Neuron (in vitro differentiated cells): ENCODE measurements around the gene KANK3.
"Not testable (repeated sequence)": the region's sequence is repeated elsewhere in the genome, so short reads cannot be mapped to it uniquely, and the experiment has no call there.

ENCODE experiments used
- H2AFZ ChIP-seq: one replicate; pipeline ENCODE4 v1.6.1; 2013; ENCODE audit warnings: low read depth, mild to moderate bottlenecking, inconsistent platforms, low read length, moderate library complexity
- H3K27me3 ChIP-seq: one replicate; pipeline ENCODE4 v1.6.1; 2013; ENCODE audit warnings: low read length; ENCODE audit not compliant: insufficient read depth
- H3K36me3 ChIP-seq: one replicate; pipeline ENCODE4 v1.6.1; 2013; ENCODE audit warnings: low read length; ENCODE audit not compliant: insufficient read depth
- H3K4me1 ChIP-seq: one replicate; pipeline ENCODE4 v1.6.1; 2013; ENCODE audit warnings: low read length; ENCODE audit not compliant: insufficient read depth
- H3K4me3 ChIP-seq: 2 replicates; pipeline ENCODE4 v1.5.1; 2013; ENCODE audit warnings: mild to moderate bottlenecking, low read length, moderate library complexity
- H3K9me3 ChIP-seq: one replicate; pipeline ENCODE4 v1.6.1; 2013; ENCODE audit warnings: low read length

KANK3 gene

DNA sequence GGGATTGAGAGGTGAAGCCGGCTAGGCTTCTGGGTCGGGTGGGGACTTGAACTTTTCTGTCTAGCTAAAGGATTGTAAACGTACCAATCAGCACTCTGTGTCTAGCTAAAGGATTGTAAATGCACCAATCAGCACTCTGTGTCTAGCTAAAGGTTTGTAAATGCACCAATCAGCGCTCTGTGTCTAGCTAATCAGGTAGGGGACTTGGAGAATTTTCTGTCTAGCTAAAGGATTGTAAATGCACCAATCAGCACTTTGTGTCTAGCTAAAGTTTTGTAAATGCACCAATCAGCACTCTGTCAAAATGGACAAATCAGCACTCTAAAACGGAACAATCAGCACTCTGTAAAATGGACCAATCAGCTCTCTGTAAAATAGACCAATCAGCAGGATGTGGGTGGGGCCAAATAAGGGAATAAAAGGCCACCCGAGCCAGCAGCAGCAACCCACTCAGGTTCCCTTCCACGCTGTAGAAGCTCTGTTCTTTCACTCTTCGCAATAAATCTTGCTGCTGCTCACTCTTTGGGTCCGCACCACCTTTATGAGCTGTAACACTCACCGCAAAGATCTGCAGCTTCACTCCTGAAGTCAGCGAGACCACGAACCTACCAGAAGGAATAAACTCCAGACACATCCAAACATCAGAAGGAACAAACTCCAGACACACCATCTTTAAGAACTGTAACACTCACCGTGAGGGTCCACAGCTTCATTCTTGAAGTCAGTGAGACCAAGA, 36.3 kb upstream of the KANK3 start:
- H2AFZ ChIP-seq, H3K9me3 ChIP-seq, H3K4me3 ChIP-seq, H3K4me1 ChIP-seq, H3K27me3 ChIP-seq, H3K36me3 ChIP-seq: not testable (repeated sequence)

DNA sequence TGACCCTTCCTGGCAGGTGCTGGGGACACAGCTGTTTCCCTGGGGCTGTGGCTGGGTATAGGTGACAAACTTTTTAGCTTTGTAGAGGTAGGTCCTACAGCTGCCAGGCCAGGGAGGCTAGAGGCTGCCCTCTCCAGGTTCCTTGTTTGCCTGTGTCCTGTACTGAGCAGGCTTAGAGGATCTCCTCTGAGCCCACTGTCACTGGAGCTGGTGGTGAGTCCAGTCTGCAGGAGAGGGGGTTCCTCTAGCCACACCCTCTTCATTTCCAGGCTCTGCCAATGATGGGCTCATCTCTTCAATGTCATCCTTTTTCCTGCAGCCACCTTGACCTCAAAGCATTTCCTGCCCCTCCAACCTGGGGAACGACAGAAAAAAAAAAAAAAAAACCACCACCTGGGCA, 34.5 kb upstream of the KANK3 start:
- Histone ChIP-seq H3K27me3 (no peaks in the 10 kb centered on the region), H2AFZ (no peak overlapping the region), H3K4me1 (no peaks in the 10 kb centered on the region), H3K4me3 (no peak overlapping the region), H3K36me3 (peaks cover 8% of the 10 kb centered on the region), H3K9me3 (peaks cover 4% of the 10 kb centered on the region)

GRCh38 chr19:8376373-8376974, 33.4 kb upstream of the KANK3 start:
- H3K9me3 ChIP-seq, H3K36me3 ChIP-seq, H3K4me3 ChIP-seq, H3K4me1 ChIP-seq, H3K27me3 ChIP-seq, H2AFZ ChIP-seq: not testable (repeated sequence)

DNA sequence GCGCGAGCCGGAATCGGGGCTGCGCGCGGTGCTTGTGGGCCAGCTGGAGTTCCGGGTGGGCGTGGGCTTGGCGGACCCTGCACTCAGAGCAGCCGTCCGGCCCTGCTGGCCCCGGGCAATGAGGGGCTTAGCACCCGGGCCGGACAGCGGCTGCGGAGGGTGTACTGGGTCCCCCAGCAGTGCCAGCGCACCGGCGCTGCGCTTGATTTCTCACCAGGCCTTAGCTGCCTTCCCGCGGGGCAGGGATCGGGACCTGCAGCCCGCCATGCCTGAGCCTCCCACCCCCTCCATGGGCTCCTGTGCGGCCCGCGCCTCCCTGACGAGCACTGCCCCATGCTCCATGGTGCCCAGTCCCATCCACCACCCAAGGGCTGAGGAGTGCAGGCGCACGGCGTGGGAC, 32.7 kb upstream of the KANK3 start:
- H2AFZ ChIP-seq, H3K9me3 ChIP-seq, H3K27me3 ChIP-seq, H3K4me3 ChIP-seq, H3K4me1 ChIP-seq, H3K36me3 ChIP-seq: not testable (repeated sequence)

- Histone ChIP-seq H3K4me3 (no peak overlapping the region), H3K27me3 (no peaks in the 10 kb centered on the region), H3K36me3 (peaks cover 6% of the 10 kb centered on the region), H3K4me1 (no peaks in the 10 kb centered on the region), H3K9me3 (peaks cover 3% of the 10 kb centered on the region), H2AFZ (no peak overlapping the region)
Observed at GRCh38 chr19:8373867-8374813, 31.1 kb upstream of the KANK3 start.

DNA sequence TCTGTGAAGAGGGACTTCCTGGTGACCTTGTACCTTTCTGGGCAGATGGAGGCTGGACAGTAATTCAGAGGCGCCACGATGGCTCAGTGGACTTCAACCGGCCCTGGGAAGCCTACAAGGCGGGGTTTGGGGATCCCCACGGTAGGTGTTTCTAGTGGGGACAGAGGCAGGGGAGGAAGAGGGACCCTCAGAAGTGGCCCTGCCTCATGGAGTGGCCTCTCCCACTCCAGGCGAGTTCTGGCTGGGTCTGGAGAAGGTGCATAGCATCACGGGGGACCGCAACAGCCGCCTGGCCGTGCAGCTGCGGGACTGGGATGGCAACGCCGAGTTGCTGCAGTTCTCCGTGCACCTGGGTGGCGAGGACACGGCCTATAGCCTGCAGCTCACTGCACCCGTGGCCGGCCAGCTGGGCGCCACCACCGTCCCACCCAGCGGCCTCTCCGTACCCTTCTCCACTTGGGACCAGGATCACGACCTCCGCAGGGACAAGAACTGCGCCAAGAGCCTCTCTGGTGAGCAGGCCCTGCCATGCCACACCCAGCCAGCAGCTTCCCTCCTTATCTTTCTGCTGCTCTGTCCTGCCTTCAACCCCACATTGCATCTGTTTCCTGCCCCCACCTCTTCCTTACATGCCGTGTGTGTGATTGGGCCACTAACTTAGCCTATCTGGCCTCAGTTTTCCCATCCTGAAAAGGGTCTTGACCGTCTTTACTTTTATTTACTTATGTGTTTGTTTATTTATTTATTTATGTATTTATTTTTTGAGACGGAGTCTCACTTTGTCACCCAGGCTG, 28.1 kb upstream of the KANK3 start:
- H3K27me3 ChIP-seq = no peaks in the 10 kb centered on the region
- H3K4me1 ChIP-seq = no peaks in the 10 kb centered on the region
- peaks cover 4% of the 10 kb centered on the region for H3K36me3 ChIP-seq
- H3K9me3 ChIP-seq = no peaks in the 10 kb centered on the region
- H2AFZ ChIP-seq = no peak overlapping the region
- H3K4me3 ChIP-seq = no peak overlapping the region

- no peak overlapping the region for H2AFZ ChIP-seq
- H3K4me1 ChIP-seq = no peaks in the 10 kb centered on the region
- H3K27me3 ChIP-seq = peaks cover 3% of the 10 kb centered on the region
- no peak overlapping the region for H3K4me3 ChIP-seq
- H3K9me3 ChIP-seq = no peaks in the 10 kb centered on the region
- peaks cover 4% of the 10 kb centered on the region for H3K36me3 ChIP-seq
Observed at GRCh38 chr19:8370176-8371010, 27.3 kb upstream of the KANK3 start.

GRCh38 chr19:8367327-8368001, 24.4 kb upstream of the KANK3 start:
- H3K36me3 ChIP-seq = no peaks in the 10 kb centered on the region
- no peaks in the 10 kb centered on the region for H3K9me3 ChIP-seq
- H3K4me1 ChIP-seq = peaks cover 10% of the 10 kb centered on the region
- no peak overlapping the region for H2AFZ ChIP-seq
- peaks cover 10% of the 10 kb centered on the region for H3K27me3 ChIP-seq
- H3K4me3 ChIP-seq = no peak overlapping the region

DNA sequence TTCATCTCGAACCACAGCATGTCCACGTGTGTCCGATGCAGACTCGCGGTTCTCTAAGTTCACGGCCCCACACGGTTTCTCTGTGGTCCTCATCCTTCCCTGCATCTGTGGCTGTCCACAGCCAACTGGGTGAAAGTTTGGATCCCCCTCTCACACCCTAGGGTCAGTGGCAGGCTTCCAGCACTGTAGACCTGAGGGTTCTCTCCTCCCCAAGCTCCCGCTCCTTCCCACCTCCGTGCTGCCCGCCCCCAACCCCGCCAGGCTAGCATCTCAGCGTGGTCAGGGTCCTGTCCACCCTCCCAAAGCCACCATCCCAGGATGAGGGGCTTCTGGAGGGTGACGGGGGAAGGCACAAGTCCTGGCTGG, 23.9 kb upstream of the KANK3 start:
- Histone ChIP-seq H3K4me1 (peaks cover 10% of the 10 kb centered on the region), H2AFZ (no peak overlapping the region), H3K27me3 (peaks cover 10% of the 10 kb centered on the region), H3K36me3 (no peaks in the 10 kb centered on the region), H3K9me3 (no peaks in the 10 kb centered on the region), H3K4me3 (no peak overlapping the region)

DNA sequence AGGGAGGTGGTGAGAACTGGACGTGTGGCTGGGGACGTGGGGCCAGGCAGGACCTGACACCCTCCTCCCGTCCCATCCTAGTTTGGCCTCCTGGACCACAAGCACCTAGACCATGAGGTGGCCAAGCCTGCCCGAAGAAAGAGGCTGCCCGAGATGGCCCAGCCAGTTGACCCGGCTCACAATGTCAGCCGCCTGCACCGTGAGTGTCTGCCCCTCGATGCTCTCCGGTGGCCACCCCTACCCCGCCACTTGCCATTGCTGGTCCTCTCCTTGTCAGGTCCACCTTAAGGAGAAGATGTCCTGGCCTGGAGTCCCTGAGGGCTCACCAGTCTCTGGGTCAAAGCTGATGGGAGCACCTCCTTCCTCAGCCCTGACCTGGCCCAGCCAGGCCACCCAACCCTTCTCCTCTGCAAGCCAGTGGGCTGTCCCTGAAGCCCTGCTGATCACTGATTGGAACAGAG, 23.1 kb upstream of the KANK3 start:
- Histone ChIP-seq H3K27me3 (peaks cover 10% of the 10 kb centered on the region), H3K36me3 (no peaks in the 10 kb centered on the region), H2AFZ (no peak overlapping the region), H3K4me1 (peaks cover 10% of the 10 kb centered on the region), H3K4me3 (no peak overlapping the region), H3K9me3 (no peaks in the 10 kb centered on the region)

DNA sequence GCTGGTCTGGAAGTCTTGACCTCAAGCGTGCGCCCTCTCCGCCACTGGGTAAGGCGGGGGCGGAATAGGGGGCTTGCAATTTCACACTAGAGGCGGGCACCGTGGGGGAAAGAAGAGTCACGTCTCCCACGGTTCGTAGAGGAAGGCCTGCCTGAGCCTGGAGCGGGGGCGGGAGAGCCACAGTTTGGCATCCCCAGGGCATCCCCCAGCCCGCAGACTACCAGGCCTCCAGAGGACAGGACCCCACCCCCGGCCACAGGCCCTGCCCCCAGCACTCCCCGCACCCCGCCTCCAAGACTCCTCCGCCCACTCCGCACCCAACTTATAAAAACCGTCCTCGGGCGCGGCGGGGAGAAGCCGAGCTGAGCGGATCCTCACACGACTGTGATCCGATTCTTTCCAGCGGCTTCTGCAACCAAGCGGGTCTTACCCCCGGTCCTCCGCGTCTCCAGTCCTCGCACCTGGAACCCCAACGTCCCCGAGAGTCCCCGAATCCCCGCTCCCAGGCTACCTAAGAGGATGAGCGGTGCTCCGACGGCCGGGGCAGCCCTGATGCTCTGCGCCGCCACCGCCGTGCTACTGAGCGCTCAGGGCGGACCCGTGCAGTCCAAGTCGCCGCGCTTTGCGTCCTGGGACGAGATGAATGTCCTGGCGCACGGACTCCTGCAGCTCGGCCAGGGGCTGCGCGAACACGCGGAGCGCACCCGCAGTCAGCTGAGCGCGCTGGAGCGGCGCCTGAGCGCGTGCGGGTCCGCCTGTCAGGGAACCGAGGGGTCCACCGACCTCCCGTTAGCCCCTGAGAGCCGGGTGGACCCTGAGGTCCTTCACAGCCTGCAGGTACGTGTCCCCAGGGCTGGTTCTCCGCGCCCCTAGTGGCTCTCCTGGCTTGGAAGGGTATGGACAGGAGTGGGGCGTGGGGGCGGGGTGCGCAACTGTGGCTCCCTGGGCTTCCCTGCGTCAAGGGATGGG, 21.0 kb upstream of the KANK3 start, which contains the start of gene ANGPTL4:
TSS of gene ANGPTL4 (plus strand) at position 353 of the 969 bp plus-strand sequence. CDS start at position 520, 167 bp downstream.
- H3K36me3 ChIP-seq = no peaks in the 10 kb centered on the region
- peaks cover 10% of the 10 kb centered on the region for H3K27me3 ChIP-seq
- no peaks in the 10 kb centered on the region for H3K9me3 ChIP-seq
- peaks cover 10% of the 10 kb centered on the region for H3K4me1 ChIP-seq
- peak within 1 kb of the TSS; percentile 30 for H3K4me3 ChIP-seq
- H2AFZ ChIP-seq = peak within 1 kb of the TSS; percentile 31
